ENCODE data around the gene PROS1.
"Not testable (repeated sequence)": the region's sequence is repeated elsewhere in the genome, so short reads cannot be mapped to it uniquely, and the experiment has no call there.

GRCh38 chr3:93873412-93873811, 100.3 kb downstream of the PROS1 start:
- TF ChIP-seq CTCF (conservative IDR thresholded peaks at IDR 0.05; ENCODE audit: low read depth, low read length); EZH2phosphoT487 (IDR thresholded peaks at IDR 0.05; ENCODE audit: borderline replicate concordance, low read length): not testable (repeated sequence)
